Adrenal gland (tissue), 5 donors: Measurements from ENCODE around the gene GRXCR2.

Source experiments
- POLR2A ChIP-seq, 2 donors: fragments of 450-650 bp; IDR thresholded peaks; one replicate each; pipeline ENCODE4 v1.6.1; 2017; ENCODE audit warnings: antibody characterized with exemption in 2 of 2, mild to moderate bottlenecking in 2 of 2, moderate library complexity in 1 of 2
- TF ChIP-seq, protein P1 (sequence below), 6 experiments: fragments of 450-650 bp in 4 of 6; fragments of 200-600 bp in 2 of 6; sonication (generic) in 1 of 6; IDR thresholded peaks; 1 replicate in 5 of 6; 2 replicates in 1 of 6; pipeline versions ENCODE4 v1.5.1 to v1.8.0; 2016 to 2021; ENCODE audit warnings: antibody characterized with exemption in 6 of 6, mild to moderate bottlenecking in 2 of 6, moderate library complexity in 1 of 6
- donor health status: DM: no; HTN: no; CAD: no.

- TF ChIP-seq, protein P1, sequence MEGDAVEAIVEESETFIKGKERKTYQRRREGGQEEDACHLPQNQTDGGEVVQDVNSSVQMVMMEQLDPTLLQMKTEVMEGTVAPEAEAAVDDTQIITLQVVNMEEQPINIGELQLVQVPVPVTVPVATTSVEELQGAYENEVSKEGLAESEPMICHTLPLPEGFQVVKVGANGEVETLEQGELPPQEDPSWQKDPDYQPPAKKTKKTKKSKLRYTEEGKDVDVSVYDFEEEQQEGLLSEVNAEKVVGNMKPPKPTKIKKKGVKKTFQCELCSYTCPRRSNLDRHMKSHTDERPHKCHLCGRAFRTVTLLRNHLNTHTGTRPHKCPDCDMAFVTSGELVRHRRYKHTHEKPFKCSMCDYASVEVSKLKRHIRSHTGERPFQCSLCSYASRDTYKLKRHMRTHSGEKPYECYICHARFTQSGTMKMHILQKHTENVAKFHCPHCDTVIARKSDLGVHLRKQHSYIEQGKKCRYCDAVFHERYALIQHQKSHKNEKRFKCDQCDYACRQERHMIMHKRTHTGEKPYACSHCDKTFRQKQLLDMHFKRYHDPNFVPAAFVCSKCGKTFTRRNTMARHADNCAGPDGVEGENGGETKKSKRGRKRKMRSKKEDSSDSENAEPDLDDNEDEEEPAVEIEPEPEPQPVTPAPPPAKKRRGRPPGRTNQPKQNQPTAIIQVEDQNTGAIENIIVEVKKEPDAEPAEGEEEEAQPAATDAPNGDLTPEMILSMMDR (IDR thresholded peaks at IDR 0.05): no peak
- no peak for TF ChIP-seq POLR2A (IDR thresholded peaks at IDR 0.05)
Observed at GRCh38 chr5:145869753-145870152, 3.1 kb downstream of the GRXCR2 start.
